ENCODE data around the gene RPN2.

The RPN2 gene

GRCh38 chr20:37228656-37229055 is 49.5 kb downstream of the RPN2 start:
- H3K4me3 ChIP-seq (ENCODE audit: low read length), result no peak overlapping the region
- H3K9me3 ChIP-seq (ENCODE audit: control insufficient read depth, insufficient read depth, low read length), result no peaks in the 10 kb centered on the region
- WGBS (ENCODE audit: insufficient coverage, insufficient read length), result no CpG with 5 or more reads among the region's 5 CpGs
- H3K4me1 ChIP-seq (ENCODE audit: control insufficient read depth, insufficient read depth, low read length), result peaks cover 3% of the 10 kb centered on the region
- no peak overlapping the region for H3K27ac ChIP-seq (ENCODE audit: low read length)
- DNase-seq (ENCODE audit: low read depth, low spot score), result no peak
- no peaks in the 10 kb centered on the region for H3K27me3 ChIP-seq (ENCODE audit: control insufficient read depth, insufficient read depth, low read length)
- peaks cover 43% of the 10 kb centered on the region for H3K36me3 ChIP-seq (ENCODE audit: control insufficient read depth, insufficient read depth, low read length)

- H3K4me3 ChIP-seq (ENCODE audit: low read length), result no peak overlapping the region
- DNase-seq (ENCODE audit: low read depth, low spot score), result peak; percentile 43
- WGBS (ENCODE audit: insufficient coverage, insufficient read length), result no CpG with 5 or more reads among the region's 4 CpGs
- H3K9me3 ChIP-seq (ENCODE audit: control insufficient read depth, insufficient read depth, low read length), result no peaks in the 10 kb centered on the region
- no peak overlapping the region for H3K27ac ChIP-seq (ENCODE audit: low read length)
- H3K36me3 ChIP-seq (ENCODE audit: control insufficient read depth, insufficient read depth, low read length), result peaks cover 43% of the 10 kb centered on the region
- H3K4me1 ChIP-seq (ENCODE audit: control insufficient read depth, insufficient read depth, low read length), result peaks cover 3% of the 10 kb centered on the region
- no peaks in the 10 kb centered on the region for H3K27me3 ChIP-seq (ENCODE audit: control insufficient read depth, insufficient read depth, low read length)
Measured at GRCh38 chr20:37229357-37229756, 50.2 kb downstream of the RPN2 start.

- Histone ChIP-seq H3K9me3 (ENCODE audit: control insufficient read depth, insufficient read depth, low read length) (no peaks in the 10 kb centered on the region), H3K27me3 (ENCODE audit: control insufficient read depth, insufficient read depth, low read length) (no peaks in the 10 kb centered on the region), H3K4me3 (ENCODE audit: low read length) (no peak overlapping the region), H3K4me1 (ENCODE audit: control insufficient read depth, insufficient read depth, low read length) (peaks cover 3% of the 10 kb centered on the region), H3K36me3 (ENCODE audit: control insufficient read depth, insufficient read depth, low read length) (peaks cover 41% of the 10 kb centered on the region), H3K27ac (ENCODE audit: low read length) (no peak overlapping the region)
- WGBS (ENCODE audit: insufficient coverage, insufficient read length), result no CpG with 5 or more reads among the region's 6 CpGs
- DNase-seq (ENCODE audit: low read depth, low spot score), result no peak
Measured at GRCh38 chr20:37230200-37230599, 51.1 kb downstream of the RPN2 start.

- Histone ChIP-seq H3K27me3 (ENCODE audit: control insufficient read depth, insufficient read depth, low read length) (no peaks in the 10 kb centered on the region), H3K4me3 (ENCODE audit: low read length) (no peak overlapping the region), H3K27ac (ENCODE audit: low read length) (no peak overlapping the region), H3K36me3 (ENCODE audit: control insufficient read depth, insufficient read depth, low read length) (peaks cover 37% of the 10 kb centered on the region), H3K9me3 (ENCODE audit: control insufficient read depth, insufficient read depth, low read length) (no peaks in the 10 kb centered on the region), H3K4me1 (ENCODE audit: control insufficient read depth, insufficient read depth, low read length) (peaks cover 2% of the 10 kb centered on the region)
- no CpG with 5 or more reads among the region's 13 CpGs for WGBS (ENCODE audit: insufficient coverage, insufficient read length)
- no peak for DNase-seq (ENCODE audit: low read depth, low spot score)
Measured at GRCh38 chr20:37231947-37232630, 53.0 kb downstream of the RPN2 start.

- Histone ChIP-seq H3K36me3 (ENCODE audit: control insufficient read depth, insufficient read depth, low read length) (peaks cover 36% of the 10 kb centered on the region), H3K27ac (ENCODE audit: low read length) (no peak overlapping the region), H3K4me1 (ENCODE audit: control insufficient read depth, insufficient read depth, low read length) (peaks cover 2% of the 10 kb centered on the region), H3K27me3 (ENCODE audit: control insufficient read depth, insufficient read depth, low read length) (no peaks in the 10 kb centered on the region), H3K4me3 (ENCODE audit: low read length) (no peak overlapping the region), H3K9me3 (ENCODE audit: control insufficient read depth, insufficient read depth, low read length) (no peaks in the 10 kb centered on the region)
- no peak for DNase-seq (ENCODE audit: low read depth, low spot score)
- WGBS (ENCODE audit: insufficient coverage, insufficient read length), result no CpG with 5 or more reads among the region's 10 CpGs
Measured at GRCh38 chr20:37233548-37234253, 54.6 kb downstream of the RPN2 start.

- H3K4me3 ChIP-seq (ENCODE audit: low read length), result no peak overlapping the region
- H3K27me3 ChIP-seq (ENCODE audit: control insufficient read depth, insufficient read depth, low read length), result no peaks in the 10 kb centered on the region
- no peaks in the 10 kb centered on the region for H3K4me1 ChIP-seq (ENCODE audit: control insufficient read depth, insufficient read depth, low read length)
- no peak overlapping the region for H3K27ac ChIP-seq (ENCODE audit: low read length)
- H3K9me3 ChIP-seq (ENCODE audit: control insufficient read depth, insufficient read depth, low read length), result no peaks in the 10 kb centered on the region
- WGBS (ENCODE audit: insufficient coverage, insufficient read length), result no CpG with 5 or more reads among the region's 5 CpGs
- DNase-seq (ENCODE audit: low read depth, low spot score), result no peak
- peaks cover 35% of the 10 kb centered on the region for H3K36me3 ChIP-seq (ENCODE audit: control insufficient read depth, insufficient read depth, low read length)
Measured at GRCh38 chr20:37234254-37234581, 55.1 kb downstream of the RPN2 start.

GRCh38 chr20:37235065-37235464 is 55.9 kb downstream of the RPN2 start:
- Histone ChIP-seq H3K4me1 (ENCODE audit: control insufficient read depth, insufficient read depth, low read length) (no peaks in the 10 kb centered on the region), H3K27me3 (ENCODE audit: control insufficient read depth, insufficient read depth, low read length) (no peaks in the 10 kb centered on the region), H3K9me3 (ENCODE audit: control insufficient read depth, insufficient read depth, low read length) (no peaks in the 10 kb centered on the region), H3K36me3 (ENCODE audit: control insufficient read depth, insufficient read depth, low read length) (peaks cover 33% of the 10 kb centered on the region), H3K27ac (ENCODE audit: low read length) (no peak overlapping the region), H3K4me3 (ENCODE audit: low read length) (no peak overlapping the region)
- no peak for DNase-seq (ENCODE audit: low read depth, low spot score)
- WGBS (ENCODE audit: insufficient coverage, insufficient read length), result no CpG with 5 or more reads among the region's 6 CpGs

- peaks cover 26% of the 10 kb centered on the region for H3K36me3 ChIP-seq (ENCODE audit: control insufficient read depth, insufficient read depth, low read length)
Measured at GRCh38 chr20:37236462-37236861, 57.3 kb downstream of the RPN2 start.

GRCh38 chr20:37237656-37238055 is 58.5 kb downstream of the RPN2 start:
- no peak for DNase-seq (ENCODE audit: low read depth, low spot score)

More at GRCh38 chr20:37236462-37236861, 57.3 kb downstream of the RPN2 start:
- Histone ChIP-seq H3K4me1 (ENCODE audit: control insufficient read depth, insufficient read depth, low read length) (no peaks in the 10 kb centered on the region), H3K27ac (ENCODE audit: low read length) (no peak overlapping the region), H3K9me3 (ENCODE audit: control insufficient read depth, insufficient read depth, low read length) (no peaks in the 10 kb centered on the region), H3K4me3 (ENCODE audit: low read length) (no peak overlapping the region), H3K27me3 (ENCODE audit: control insufficient read depth, insufficient read depth, low read length) (no peaks in the 10 kb centered on the region)
- no CpG with 5 or more reads among the region's 4 CpGs for WGBS (ENCODE audit: insufficient coverage, insufficient read length)
- no peak for DNase-seq (ENCODE audit: low read depth, low spot score)

GRCh38 chr20:37238426-37238825 is 59.3 kb downstream of the RPN2 start:
- Histone ChIP-seq H3K36me3 (ENCODE audit: control insufficient read depth, insufficient read depth, low read length) (peaks cover 22% of the 10 kb centered on the region; the same call in 1 of the 2 replicates), H3K27me3 (ENCODE audit: control insufficient read depth, insufficient read depth, low read length) (no peaks in the 10 kb centered on the region), H3K9me3 (ENCODE audit: control insufficient read depth, insufficient read depth, low read length) (no peaks in the 10 kb centered on the region), H3K4me1 (ENCODE audit: control insufficient read depth, insufficient read depth, low read length) (no peaks in the 10 kb centered on the region), H3K4me3 (ENCODE audit: low read length) (no peak overlapping the region), H3K27ac (ENCODE audit: low read length) (no peak overlapping the region)
- WGBS (ENCODE audit: insufficient coverage, insufficient read length), result no CpG with 5 or more reads among the region's 6 CpGs
- DNase-seq (ENCODE audit: low read depth, low spot score), result no peak

More at GRCh38 chr20:37237656-37238055, 58.5 kb downstream of the RPN2 start:
- no peak overlapping the region for H3K27ac ChIP-seq (ENCODE audit: low read length)
- no peak overlapping the region for H3K4me3 ChIP-seq (ENCODE audit: low read length)
- no peaks in the 10 kb centered on the region for H3K4me1 ChIP-seq (ENCODE audit: control insufficient read depth, insufficient read depth, low read length)
- no CpG with 5 or more reads among the region's 5 CpGs for WGBS (ENCODE audit: insufficient coverage, insufficient read length)
- H3K36me3 ChIP-seq (ENCODE audit: control insufficient read depth, insufficient read depth, low read length), result peaks cover 22% of the 10 kb centered on the region; the same call in 1 of the 2 replicates
- H3K27me3 ChIP-seq (ENCODE audit: control insufficient read depth, insufficient read depth, low read length), result no peaks in the 10 kb centered on the region
- H3K9me3 ChIP-seq (ENCODE audit: control insufficient read depth, insufficient read depth, low read length), result no peaks in the 10 kb centered on the region

Data from iPS DF 6.9 (cell line).